ENCODE data around the gene HAAO. TPM values are rescaled to one million over a fixed set of nuclear protein-coding genes. Genes with fewer than 3 reads are reported as not detected.
"Not testable (repeated sequence)": the region's sequence is repeated elsewhere in the genome, so short reads cannot be mapped to it uniquely, and the experiment has no call there.

Gene HAAO
- total RNA-seq, 1 experiment from 2014 or later, result 2.2 TPM

DNA sequence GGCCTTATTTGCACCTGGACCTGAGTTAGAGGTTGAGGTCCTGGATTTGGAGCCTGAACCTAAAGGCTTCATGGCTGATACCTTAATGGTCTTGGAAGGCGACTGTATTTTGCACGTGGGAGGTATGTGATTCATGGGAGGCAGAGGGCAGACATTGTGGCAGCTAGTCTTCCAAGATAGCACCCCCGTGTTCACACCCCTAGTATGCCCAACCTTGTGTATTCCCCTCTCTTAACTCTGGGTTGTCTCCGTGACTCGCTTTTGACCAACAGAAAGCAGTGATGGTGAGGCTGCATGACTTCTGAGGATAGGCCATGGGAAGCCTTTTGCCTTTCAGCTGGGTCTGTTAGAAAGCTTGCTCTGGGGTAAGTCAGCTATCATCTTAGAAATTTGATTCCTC lies 45.8 kb upstream of the HAAO start:
- Mint-ChIP-seq H3K4me1 (ENCODE audit: low read depth, unreplicated experiment) (peaks cover 14% of the 10 kb centered on the region), H3K9me3 (ENCODE audit: low read depth, unreplicated experiment) (peaks cover 3% of the 10 kb centered on the region), H3K36me3 (ENCODE audit: insufficient read depth, unreplicated experiment) (peaks cover 8% of the 10 kb centered on the region), H3K4me3 (ENCODE audit: low read depth, unreplicated experiment) (no peak overlapping the region), H3K27me3 (ENCODE audit: unreplicated experiment) (no peaks in the 10 kb centered on the region), H3K27ac (ENCODE audit: unreplicated experiment) (no peak overlapping the region)
- DNase-seq, result no peak
- intact Hi-C loops (cut with micrococcal nuclease; ENCODE audit: unreplicated experiment), result no loop called here
- CTCF ChIA-PET, result no interaction called here
- no TSS peak for BruUV-seq (replicated peaks)
- TF ChIP-seq, protein P1, sequence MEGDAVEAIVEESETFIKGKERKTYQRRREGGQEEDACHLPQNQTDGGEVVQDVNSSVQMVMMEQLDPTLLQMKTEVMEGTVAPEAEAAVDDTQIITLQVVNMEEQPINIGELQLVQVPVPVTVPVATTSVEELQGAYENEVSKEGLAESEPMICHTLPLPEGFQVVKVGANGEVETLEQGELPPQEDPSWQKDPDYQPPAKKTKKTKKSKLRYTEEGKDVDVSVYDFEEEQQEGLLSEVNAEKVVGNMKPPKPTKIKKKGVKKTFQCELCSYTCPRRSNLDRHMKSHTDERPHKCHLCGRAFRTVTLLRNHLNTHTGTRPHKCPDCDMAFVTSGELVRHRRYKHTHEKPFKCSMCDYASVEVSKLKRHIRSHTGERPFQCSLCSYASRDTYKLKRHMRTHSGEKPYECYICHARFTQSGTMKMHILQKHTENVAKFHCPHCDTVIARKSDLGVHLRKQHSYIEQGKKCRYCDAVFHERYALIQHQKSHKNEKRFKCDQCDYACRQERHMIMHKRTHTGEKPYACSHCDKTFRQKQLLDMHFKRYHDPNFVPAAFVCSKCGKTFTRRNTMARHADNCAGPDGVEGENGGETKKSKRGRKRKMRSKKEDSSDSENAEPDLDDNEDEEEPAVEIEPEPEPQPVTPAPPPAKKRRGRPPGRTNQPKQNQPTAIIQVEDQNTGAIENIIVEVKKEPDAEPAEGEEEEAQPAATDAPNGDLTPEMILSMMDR (IDR thresholded peaks at IDR 0.05; ENCODE audit: unreplicated experiment), result no peak

DNA sequence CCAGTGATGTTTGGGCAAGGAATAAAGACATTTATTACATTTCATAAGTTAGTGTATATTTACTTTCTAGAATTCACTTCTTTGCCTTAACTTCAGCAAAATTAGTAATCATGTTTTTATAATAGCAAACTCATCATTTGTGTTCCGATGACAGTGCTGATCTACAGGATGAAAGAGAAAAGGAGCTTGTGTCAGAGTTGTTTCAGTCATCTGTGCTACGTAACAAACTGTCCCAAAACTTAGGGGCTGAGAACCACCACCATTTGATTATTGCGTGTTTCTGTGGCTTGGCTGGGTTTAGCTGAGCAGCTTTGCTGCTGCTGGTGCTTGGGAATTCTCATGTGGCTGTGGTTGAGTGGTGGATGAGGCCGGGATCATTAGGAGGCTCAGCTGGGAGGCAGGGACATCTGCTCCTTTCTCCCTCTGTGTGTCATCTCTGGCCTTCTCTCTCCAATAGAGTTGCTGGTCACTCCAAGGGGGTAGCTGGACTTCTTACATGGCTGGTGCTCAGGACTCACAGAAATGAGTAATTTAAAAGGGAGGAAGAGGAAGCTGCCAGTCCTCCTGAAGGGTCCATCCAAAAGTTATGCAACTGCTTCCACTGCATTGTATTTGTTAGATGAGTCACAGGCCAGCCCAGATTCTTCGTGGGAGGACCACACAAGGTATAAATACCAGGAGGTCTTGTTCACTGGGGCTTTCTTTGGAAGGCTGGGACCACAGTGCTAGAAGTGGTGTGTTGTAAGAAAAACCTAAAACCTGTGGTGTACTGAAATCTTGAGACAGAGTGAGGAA lies 43.4 kb upstream of the HAAO start:
- intact Hi-C loops (cut with micrococcal nuclease; ENCODE audit: unreplicated experiment), result no loop called here
- H3K4me1 Mint-ChIP-seq (ENCODE audit: low read depth, unreplicated experiment), result peaks cover 14% of the 10 kb centered on the region
- BruUV-seq (replicated peaks), result no TSS peak
- peak overlapping the region; percentile 94 for H3K27ac Mint-ChIP-seq (ENCODE audit: unreplicated experiment)
- H3K4me3 Mint-ChIP-seq (ENCODE audit: low read depth, unreplicated experiment), result peak overlapping the region; percentile 43
- H3K36me3 Mint-ChIP-seq (ENCODE audit: insufficient read depth, unreplicated experiment), result peaks cover 8% of the 10 kb centered on the region
- TF ChIP-seq, protein P1 (IDR thresholded peaks at IDR 0.05; ENCODE audit: unreplicated experiment), result no peak
- peak; percentile 51 for DNase-seq
- peaks cover 3% of the 10 kb centered on the region for H3K9me3 Mint-ChIP-seq (ENCODE audit: low read depth, unreplicated experiment)
- H3K27me3 Mint-ChIP-seq (ENCODE audit: unreplicated experiment), result no peaks in the 10 kb centered on the region
- CTCF ChIA-PET, result interaction anchor here (0.9 to 1.2 kb wide), 2 partner anchors 9 to 121 kb away, joined by 3 read pairs; no protein-coding TSS in a partner anchor

DNA sequence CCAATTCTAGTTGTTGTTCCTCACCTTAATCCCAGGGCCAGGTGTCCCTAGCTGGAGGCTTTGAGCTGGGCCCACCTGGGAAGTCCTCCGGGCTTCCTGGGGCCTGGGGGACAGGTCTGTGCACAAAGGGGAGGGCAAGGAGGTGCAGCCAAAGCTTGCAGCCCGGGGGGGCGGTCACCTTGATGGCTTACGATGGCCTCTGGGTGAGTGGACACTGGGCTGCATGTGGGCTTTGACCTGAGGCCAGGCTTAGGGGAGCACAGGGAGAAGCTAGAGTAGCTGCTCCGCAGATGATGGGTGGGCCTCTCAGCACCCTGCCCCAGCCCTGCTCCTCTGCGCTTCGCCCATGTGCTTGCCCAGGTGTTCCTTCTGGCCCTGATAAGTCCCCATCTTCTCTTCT lies 41.8 kb upstream of the HAAO start:
- BruUV-seq (replicated peaks), result no TSS peak
- no peak overlapping the region for H3K27ac Mint-ChIP-seq (ENCODE audit: unreplicated experiment)
- DNase-seq, result no peak
- CTCF ChIA-PET, result no interaction called here
- intact Hi-C loops (cut with micrococcal nuclease; ENCODE audit: unreplicated experiment), result no loop called here
- H3K4me3 Mint-ChIP-seq (ENCODE audit: low read depth, unreplicated experiment), result no peak overlapping the region
- TF ChIP-seq, protein P1 (IDR thresholded peaks at IDR 0.05; ENCODE audit: unreplicated experiment), result no peak
- peaks cover 8% of the 10 kb centered on the region for H3K36me3 Mint-ChIP-seq (ENCODE audit: insufficient read depth, unreplicated experiment)
- no peaks in the 10 kb centered on the region for H3K27me3 Mint-ChIP-seq (ENCODE audit: unreplicated experiment)
- H3K9me3 Mint-ChIP-seq (ENCODE audit: low read depth, unreplicated experiment), result peaks cover 3% of the 10 kb centered on the region
- peaks cover 25% of the 10 kb centered on the region for H3K4me1 Mint-ChIP-seq (ENCODE audit: low read depth, unreplicated experiment)

DNA sequence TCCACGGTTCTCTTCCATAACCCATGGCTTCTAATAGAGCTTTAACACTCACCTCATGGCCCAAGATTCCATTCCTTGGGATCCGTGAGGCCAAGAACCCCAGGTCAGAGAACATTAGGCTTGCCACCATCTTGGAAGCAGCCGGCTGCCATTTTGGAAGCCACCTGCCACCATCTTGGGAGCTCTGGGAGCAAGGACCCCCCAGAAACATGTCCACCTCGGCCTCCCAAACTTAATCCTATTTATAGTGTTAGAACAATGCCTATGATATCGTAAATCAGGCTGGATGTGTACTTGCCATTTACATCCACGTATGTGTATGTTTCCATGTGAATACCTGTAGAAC lies 39.9 kb upstream of the HAAO start:
- Mint-ChIP-seq H3K4me3 (ENCODE audit: low read depth, unreplicated experiment) (no peak overlapping the region), H3K9me3 (ENCODE audit: low read depth, unreplicated experiment) (peaks cover 3% of the 10 kb centered on the region), H3K27me3 (ENCODE audit: unreplicated experiment) (no peaks in the 10 kb centered on the region), H3K4me1 (ENCODE audit: low read depth, unreplicated experiment) (peaks cover 41% of the 10 kb centered on the region), H3K36me3 (ENCODE audit: insufficient read depth, unreplicated experiment) (peaks cover 13% of the 10 kb centered on the region), H3K27ac (ENCODE audit: unreplicated experiment) (no peak overlapping the region)
- intact Hi-C loops (cut with micrococcal nuclease; ENCODE audit: unreplicated experiment), result no loop called here
- DNase-seq, result no peak
- TF ChIP-seq, protein P1 (IDR thresholded peaks at IDR 0.05; ENCODE audit: unreplicated experiment), result no peak
- CTCF ChIA-PET, result interaction anchor here (0.6 kb wide), 1 partner anchor 26 kb away, joined by 3 read pairs; no protein-coding TSS in a partner anchor
- BruUV-seq (replicated peaks), result no TSS peak

DNA sequence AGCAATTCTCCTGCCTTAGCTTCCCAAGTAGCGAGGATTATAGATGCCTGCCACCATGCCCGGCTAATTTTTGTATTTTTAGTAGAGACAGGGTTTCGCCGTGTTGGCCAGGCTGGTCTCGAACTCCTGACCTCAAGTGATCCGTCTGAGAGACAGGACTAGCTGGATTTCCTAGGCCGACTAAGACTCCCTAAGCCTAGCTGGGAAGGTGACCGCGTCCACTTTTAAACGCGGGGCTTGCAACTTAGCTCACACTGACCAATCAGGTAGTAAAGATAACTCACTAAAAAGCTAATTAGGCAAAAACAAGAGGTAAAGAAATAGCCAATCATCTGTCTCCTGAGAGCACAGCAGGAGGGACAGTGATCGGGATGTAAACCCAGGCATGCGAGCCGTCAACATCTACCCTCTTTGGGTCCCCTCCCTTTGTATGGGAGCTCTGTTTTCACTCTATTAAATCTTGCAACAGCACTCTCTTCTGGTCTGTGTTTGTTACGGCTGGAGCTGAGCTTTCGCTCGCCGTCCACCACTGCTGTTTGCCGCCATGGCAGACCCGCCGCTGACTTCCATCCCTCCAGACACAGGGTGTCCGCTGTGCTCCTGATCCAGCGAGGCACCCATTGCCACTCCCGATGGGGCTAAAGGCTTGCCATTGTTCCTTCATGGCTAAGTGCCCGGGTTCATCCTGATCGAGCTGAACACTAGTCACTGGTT lies 39.3 kb upstream of the HAAO start:
- H3K4me3 Mint-ChIP-seq (ENCODE audit: low read depth, unreplicated experiment); H3K27ac Mint-ChIP-seq (ENCODE audit: unreplicated experiment); H3K9me3 Mint-ChIP-seq (ENCODE audit: low read depth, unreplicated experiment); BruUV-seq (replicated peaks); H3K27me3 Mint-ChIP-seq (ENCODE audit: unreplicated experiment); DNase-seq; intact Hi-C loops (cut with micrococcal nuclease; ENCODE audit: unreplicated experiment): not testable (repeated sequence)
- CTCF ChIA-PET, result interaction anchor here (0.6 kb wide), 2 partner anchors 26 to 756 kb away, joined by 3 read pairs; no protein-coding TSS in a partner anchor
- peaks cover 41% of the 10 kb centered on the region for H3K4me1 Mint-ChIP-seq (ENCODE audit: low read depth, unreplicated experiment)
- peaks cover 13% of the 10 kb centered on the region for H3K36me3 Mint-ChIP-seq (ENCODE audit: insufficient read depth, unreplicated experiment)
